ENCODE measurements around the gene ABCD4. TPM values are rescaled to one million over a fixed set of nuclear protein-coding genes. Genes with fewer than 3 reads are reported as not detected.
A peak's percentile ranks its signal among the peaks of the same experiment; 100 is the strongest.

ABCD4 gene
- total RNA-seq, 1 donor: 32.6 TPM

DNA sequence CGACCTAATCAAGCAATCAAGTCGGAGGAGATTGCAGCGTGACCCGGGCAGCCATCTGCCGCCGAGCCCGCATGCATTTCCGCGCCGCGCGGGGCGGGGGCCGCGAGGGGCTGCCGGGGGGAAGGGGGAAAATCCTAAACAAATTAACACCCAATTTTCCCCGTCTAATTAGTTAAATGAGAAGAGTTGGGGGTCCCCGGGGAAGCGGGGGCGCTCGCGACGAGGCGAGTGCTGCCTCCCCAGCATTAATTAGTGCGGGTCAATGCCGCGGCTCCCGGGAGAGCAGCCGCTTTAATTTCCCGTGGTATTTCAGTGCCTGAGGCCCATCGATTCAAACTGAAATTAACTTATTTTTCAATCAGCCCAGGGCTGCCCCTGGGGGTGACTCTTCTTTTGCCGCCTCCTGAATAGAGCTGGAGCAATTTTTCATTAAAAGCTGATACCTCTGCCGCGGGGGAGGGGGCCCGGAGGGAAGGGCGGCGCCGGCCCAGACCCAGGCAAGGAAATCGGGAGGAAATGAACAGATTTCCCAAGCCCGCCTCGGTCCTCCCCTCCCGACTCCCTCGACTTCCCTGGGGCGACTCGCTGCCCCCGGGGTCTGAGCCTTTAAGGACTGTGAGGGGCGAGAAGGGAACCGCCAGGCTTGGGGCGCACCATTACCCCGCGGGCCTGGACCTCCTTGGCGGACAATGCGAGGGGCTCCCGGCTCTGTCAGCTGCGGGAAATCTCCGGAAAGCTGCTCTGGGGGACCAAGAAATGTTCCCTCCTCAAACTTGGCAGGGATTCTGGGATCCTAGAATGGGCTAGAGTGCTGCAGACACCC, 44.6 kb downstream of the ABCD4 start:
- peak overlapping the region; percentile 38 for H3K4me3 ChIP-seq (ENCODE audit: low read length)
- peaks cover 14% of the 10 kb centered on the region for H3K27me3 ChIP-seq (ENCODE audit: insufficient read depth, low read length)
- no peaks in the 10 kb centered on the region for H3K9me3 ChIP-seq (ENCODE audit: low read depth, low read length)
- peaks cover 11% of the 10 kb centered on the region for H3K4me1 ChIP-seq (ENCODE audit: insufficient read depth, low read length)

DNA sequence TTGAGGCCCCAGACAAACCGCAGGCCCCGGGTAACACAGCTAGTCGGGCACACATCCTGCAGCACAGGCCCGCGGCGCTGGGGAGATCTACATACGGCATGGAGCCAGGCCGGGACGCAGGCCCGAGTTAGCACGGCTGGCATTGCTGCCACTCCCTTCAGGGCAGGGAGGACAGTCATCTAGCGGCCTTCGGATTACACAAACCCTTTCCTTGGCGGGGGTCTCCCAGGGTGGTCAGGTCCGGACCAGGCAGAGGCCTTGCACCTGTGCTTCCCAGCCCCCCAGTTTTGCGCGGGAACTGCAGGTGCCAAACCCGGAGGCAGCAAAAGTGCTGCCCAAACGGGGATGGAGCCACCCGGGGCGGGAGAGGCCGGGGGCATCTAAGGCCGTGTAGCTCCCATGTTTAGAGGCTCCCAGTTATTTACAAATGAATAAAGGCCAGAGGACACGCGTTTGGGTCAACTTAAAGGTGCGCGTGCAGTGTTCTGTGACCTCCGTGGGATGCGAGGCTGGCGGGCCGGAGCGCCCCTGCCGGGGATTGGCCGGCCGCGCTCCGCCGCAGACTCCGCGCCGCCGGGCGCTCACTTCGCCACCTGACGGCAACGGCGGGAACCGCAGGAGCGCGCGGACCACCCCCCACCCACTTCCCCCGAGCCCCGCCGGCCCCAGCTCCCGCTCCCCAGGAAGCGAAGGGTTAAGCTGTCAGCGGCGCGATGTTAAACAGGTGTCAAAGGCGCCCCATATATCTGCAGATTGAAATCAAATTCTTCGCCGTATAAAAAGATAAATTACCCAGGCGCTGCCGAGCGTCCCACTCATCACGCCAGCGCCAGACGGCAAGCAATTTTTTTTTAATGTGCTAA, 45.4 kb downstream of the ABCD4 start:
- Histone ChIP-seq H3K9me3 (ENCODE audit: low read depth, low read length) (no peaks in the 10 kb centered on the region), H3K4me3 (ENCODE audit: low read length) (peak overlapping the region; percentile 38), H3K27me3 (ENCODE audit: insufficient read depth, low read length) (peaks cover 14% of the 10 kb centered on the region), H3K4me1 (ENCODE audit: insufficient read depth, low read length) (peaks cover 11% of the 10 kb centered on the region)

DNA sequence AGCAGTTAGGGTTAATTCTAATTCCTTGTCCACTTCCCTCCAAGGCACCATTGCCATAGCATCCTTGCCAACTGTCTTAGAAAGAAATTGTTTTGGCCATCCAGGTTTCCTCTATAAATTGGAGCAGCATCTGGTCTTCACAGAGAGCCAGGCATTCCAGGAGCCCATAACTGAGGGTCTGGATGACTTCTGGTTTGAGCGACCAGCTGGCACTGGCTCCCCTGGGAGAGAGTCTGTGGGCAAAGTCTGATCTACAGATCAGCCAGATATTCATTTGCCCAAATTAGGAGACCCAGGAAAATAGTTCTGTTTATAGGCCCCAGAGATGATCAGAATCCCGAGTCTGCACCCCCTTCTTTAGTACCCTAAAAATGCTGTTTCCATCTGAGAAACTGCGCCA, 47.5 kb downstream of the ABCD4 start:
- H3K9me3 ChIP-seq (ENCODE audit: low read depth, low read length): no peaks in the 10 kb centered on the region
- H3K4me1 ChIP-seq (ENCODE audit: insufficient read depth, low read length): peaks cover 18% of the 10 kb centered on the region
- H3K4me3 ChIP-seq (ENCODE audit: low read length): no peak overlapping the region
- H3K27me3 ChIP-seq (ENCODE audit: insufficient read depth, low read length): peaks cover 16% of the 10 kb centered on the region

DNA sequence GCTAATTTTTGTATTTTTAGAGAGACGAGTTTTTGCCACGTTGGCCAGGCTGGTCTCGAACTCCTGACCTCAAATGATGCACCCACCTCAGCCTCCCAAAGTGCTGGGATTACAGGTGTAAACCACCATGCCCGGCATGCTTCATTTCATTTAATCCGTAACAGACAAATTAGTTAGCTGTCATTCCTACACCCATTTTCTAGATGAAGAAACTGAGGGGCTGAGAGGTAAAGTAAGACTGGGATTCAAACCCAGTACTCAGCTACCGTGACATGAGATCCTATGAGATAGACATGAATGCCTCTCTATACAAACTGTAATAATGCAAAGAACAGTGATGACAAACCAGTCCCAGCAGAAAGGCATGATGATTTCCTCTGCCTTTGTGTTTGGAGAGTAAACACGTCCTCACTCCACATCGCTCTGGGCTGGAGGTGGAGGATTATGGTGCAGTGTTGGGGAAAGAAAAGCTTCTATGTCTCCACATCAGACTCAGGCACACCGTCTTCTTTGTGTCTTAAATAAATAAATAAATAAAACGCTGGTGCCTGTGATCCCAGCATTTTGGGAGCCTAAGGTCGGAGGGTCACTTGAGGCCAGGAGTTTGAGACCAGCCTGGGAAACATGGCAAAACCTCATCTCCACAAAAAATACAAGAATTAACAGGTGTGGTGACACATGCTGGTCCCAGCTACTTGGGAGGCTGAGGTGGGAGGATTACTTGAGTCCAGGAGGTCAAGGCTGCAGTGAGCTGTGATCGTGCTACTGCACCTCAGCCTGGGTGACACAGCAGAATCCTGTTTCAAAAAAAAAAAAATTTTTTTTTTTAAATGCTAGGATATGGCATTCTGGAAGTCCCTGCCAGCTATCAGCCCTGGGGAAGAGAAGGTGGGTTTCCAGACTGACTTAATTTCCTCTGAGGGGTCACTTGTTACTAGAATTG, 53.0 kb downstream of the ABCD4 start:
- H3K27me3 ChIP-seq (ENCODE audit: insufficient read depth, low read length): peaks cover 24% of the 10 kb centered on the region
- H3K4me3 ChIP-seq (ENCODE audit: low read length): no peak overlapping the region
- H3K4me1 ChIP-seq (ENCODE audit: insufficient read depth, low read length): peaks cover 7% of the 10 kb centered on the region
- no peaks in the 10 kb centered on the region for H3K9me3 ChIP-seq (ENCODE audit: low read depth, low read length)

DNA sequence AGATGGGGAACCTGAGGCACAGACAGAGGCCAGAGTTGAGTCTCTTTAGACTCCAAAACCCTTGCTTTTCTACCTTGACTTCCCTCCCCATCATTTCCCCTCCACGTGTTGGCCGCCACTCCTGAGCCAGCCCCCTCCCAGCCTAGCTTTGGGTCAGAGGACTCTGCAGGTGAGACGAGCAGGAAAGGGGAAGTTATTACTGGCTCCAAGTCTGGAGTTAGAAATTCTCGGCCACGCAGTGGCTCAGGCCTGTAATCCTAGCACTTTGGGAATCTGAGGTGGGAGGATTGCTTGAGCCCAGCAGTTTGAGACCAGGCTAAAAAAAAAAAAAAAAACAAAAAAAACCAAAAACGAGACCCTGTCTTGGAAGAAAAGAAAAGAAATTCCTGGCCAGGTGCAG, 54.7 kb downstream of the ABCD4 start:
- Histone ChIP-seq H3K27me3 (ENCODE audit: insufficient read depth, low read length) (peaks cover 40% of the 10 kb centered on the region), H3K4me1 (ENCODE audit: insufficient read depth, low read length) (peaks cover 7% of the 10 kb centered on the region), H3K9me3 (ENCODE audit: low read depth, low read length) (no peaks in the 10 kb centered on the region), H3K4me3 (ENCODE audit: low read length) (no peak overlapping the region)

DNA sequence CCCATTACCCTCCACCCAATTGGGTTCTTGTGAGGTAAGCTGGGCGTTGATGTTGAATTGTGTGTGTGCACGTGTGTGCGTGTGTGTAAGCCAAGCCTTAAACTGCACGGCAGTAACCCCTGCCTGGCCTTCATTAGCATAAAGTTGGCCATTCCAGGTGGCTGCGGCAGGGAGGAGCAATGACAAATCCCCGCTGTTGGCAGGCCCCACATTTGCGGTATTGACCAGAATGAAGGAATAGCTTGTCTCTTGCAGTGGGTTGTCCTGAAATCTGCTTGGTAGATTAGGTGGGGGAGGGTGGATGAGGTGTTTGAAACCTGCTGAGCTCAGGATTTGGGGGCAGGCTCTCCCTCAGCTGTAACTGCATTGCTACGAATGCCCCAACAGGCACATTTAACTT, 56.2 kb downstream of the ABCD4 start:
- Histone ChIP-seq H3K4me1 (ENCODE audit: insufficient read depth, low read length) (peaks cover 10% of the 10 kb centered on the region), H3K9me3 (ENCODE audit: low read depth, low read length) (no peaks in the 10 kb centered on the region), H3K4me3 (ENCODE audit: low read length) (no peak overlapping the region), H3K27me3 (ENCODE audit: insufficient read depth, low read length) (peaks cover 55% of the 10 kb centered on the region)

DNA sequence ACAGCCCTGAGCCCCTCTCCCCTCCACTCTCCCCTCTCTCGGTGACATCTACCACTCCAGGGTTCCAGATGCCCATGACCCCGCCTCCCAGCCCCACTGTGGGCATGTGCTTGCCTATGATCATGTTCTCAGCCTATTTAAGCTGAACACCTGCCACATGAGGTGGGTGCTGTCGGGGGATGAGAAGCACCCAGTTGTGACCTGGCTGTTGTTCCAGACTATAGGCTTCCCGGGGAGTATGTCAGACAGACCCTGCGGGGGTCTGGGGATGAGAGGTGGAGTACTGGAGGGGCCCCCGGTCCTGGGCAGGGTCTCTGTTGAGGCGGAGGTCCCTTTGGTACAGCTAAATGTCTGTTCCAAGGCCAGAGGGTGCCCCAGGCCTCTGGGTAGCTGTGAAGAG, 57.4 kb downstream of the ABCD4 start:
- H3K27me3 ChIP-seq (ENCODE audit: insufficient read depth, low read length): peaks cover 65% of the 10 kb centered on the region
- peaks cover 19% of the 10 kb centered on the region for H3K4me1 ChIP-seq (ENCODE audit: insufficient read depth, low read length)
- H3K9me3 ChIP-seq (ENCODE audit: low read depth, low read length): no peaks in the 10 kb centered on the region
- no peak overlapping the region for H3K4me3 ChIP-seq (ENCODE audit: low read length)

DNA sequence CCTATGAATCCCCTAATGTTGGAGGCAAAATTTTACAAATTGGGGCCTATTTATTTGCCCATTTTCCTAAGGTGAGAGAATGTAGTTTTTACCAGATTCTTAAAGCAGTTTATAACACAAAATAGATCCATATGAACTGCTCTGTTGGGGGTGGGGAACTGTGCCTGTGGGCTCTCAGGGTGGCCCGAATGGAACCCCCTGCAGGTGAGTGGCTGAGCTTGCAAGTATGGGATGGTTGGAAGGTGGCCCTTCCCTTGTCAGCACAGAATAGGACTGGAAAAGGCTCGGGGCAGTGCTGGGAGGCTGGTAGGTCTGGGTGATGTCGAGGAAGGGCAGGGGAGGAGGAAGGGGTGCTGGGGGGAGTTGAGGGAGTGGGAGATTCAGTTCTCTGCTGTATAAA, 58.6 kb downstream of the ABCD4 start:
- peaks cover 75% of the 10 kb centered on the region for H3K27me3 ChIP-seq (ENCODE audit: insufficient read depth, low read length)

DNA sequence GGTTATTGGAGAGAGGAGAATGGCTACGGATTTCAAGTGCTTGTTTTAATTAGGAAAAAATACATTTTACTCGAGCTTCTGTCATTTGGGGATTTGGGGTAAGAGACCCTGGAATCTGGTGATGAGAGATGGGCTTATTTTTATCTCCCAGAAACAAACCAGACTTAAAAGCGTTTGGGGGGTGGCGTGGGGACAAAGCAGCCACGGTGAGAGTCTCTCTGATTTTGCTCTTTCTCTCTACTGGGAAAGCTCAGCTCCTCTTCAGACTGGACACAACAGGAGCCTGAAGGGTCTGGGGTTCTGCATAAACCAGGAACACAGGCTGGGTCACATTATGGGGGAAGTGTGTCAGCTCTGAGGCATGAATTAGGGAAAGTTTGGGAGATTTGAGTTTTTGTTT, 59.7 kb downstream of the ABCD4 start:
- Histone ChIP-seq H3K9me3 (ENCODE audit: low read depth, low read length) (no peaks in the 10 kb centered on the region), H3K27me3 (ENCODE audit: insufficient read depth, low read length) (peaks cover 84% of the 10 kb centered on the region), H3K4me1 (ENCODE audit: insufficient read depth, low read length) (peaks cover 27% of the 10 kb centered on the region), H3K4me3 (ENCODE audit: low read length) (no peak overlapping the region)

More for the DNA sequence above, 58.6 kb downstream of the ABCD4 start:
- no peaks in the 10 kb centered on the region for H3K9me3 ChIP-seq (ENCODE audit: low read depth, low read length)
- H3K4me1 ChIP-seq (ENCODE audit: insufficient read depth, low read length): peaks cover 27% of the 10 kb centered on the region
- H3K4me3 ChIP-seq (ENCODE audit: low read length): no peak overlapping the region

DNA sequence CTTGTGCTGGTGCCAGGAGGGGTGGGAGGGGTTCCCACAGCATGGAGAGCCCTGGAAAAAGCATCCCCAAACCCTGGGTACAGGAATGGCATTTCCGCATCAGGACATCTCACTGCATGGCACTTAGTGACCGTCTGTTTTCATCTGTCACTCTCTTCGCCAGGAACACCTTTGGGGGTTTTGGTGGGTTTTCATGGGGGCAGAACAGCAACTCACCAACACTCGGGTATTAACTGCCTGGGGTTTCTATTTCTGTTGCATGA, 60.0 kb downstream of the ABCD4 start:
- H3K9me3 ChIP-seq (ENCODE audit: low read depth, low read length): no peaks in the 10 kb centered on the region
- no peak overlapping the region for H3K4me3 ChIP-seq (ENCODE audit: low read length)
- H3K4me1 ChIP-seq (ENCODE audit: insufficient read depth, low read length): peaks cover 27% of the 10 kb centered on the region
- peaks cover 87% of the 10 kb centered on the region for H3K27me3 ChIP-seq (ENCODE audit: insufficient read depth, low read length)

DNA sequence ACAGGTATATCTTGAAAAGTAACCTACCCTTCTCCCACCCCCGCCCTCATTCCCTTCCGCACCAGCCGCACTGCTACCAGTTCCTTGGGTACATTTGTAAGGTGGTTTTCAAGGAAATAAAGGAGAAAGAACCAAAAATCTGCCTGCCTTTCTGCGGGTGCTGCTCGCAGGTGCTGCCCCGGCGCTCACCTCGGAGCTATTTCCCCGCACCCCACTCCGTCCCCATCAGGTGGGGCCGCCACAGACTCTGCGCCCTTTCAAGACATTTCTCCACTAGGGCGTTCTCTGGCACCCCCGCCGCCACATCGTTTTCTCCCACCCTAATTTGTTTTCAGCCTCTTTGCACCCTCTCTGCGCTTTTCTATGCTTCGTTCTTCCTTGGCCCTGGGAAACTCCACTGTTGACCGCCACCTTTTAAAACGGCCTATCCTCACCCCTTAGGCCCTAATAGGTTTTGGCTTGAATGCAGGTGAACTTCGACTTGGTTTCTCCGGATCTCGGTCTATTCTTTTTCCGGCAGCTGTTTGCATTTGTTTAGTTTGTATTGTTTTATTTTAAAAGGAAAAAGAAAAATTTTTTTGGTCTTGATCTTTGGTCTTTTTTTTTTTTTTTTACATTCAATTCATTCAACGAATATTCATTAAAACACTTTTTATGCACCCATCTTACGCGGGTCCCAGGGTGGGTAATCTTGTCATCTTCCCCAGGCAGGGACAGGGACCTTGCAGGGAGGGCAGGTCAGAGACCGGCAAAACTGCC, 60.5 kb downstream of the ABCD4 start:
- Histone ChIP-seq H3K4me1 (ENCODE audit: insufficient read depth, low read length) (peaks cover 27% of the 10 kb centered on the region), H3K4me3 (ENCODE audit: low read length) (no peak overlapping the region), H3K9me3 (ENCODE audit: low read depth, low read length) (no peaks in the 10 kb centered on the region), H3K27me3 (ENCODE audit: insufficient read depth, low read length) (peaks cover 90% of the 10 kb centered on the region)

DNA sequence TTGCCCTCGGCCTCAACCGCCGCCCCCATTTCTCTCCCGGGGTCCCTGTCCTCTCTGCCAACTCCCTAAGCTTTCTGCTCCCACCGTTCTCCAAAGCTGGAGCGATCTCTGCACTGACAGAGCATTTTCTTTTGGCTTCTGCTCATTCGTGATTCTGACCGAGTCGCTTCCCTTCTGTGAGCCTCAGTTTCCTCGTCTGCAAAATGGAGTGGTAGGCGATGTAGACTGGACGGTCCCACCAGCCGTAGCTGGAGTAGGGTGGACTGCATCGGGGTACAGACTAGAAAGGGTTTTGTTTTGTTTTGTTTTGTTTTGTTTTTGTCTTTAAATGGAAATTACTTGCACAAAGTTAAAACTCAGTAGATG, 61.1 kb downstream of the ABCD4 start:
- Histone ChIP-seq H3K4me3 (ENCODE audit: low read length) (no peak overlapping the region), H3K27me3 (ENCODE audit: insufficient read depth, low read length) (peaks cover 87% of the 10 kb centered on the region)

DNA sequence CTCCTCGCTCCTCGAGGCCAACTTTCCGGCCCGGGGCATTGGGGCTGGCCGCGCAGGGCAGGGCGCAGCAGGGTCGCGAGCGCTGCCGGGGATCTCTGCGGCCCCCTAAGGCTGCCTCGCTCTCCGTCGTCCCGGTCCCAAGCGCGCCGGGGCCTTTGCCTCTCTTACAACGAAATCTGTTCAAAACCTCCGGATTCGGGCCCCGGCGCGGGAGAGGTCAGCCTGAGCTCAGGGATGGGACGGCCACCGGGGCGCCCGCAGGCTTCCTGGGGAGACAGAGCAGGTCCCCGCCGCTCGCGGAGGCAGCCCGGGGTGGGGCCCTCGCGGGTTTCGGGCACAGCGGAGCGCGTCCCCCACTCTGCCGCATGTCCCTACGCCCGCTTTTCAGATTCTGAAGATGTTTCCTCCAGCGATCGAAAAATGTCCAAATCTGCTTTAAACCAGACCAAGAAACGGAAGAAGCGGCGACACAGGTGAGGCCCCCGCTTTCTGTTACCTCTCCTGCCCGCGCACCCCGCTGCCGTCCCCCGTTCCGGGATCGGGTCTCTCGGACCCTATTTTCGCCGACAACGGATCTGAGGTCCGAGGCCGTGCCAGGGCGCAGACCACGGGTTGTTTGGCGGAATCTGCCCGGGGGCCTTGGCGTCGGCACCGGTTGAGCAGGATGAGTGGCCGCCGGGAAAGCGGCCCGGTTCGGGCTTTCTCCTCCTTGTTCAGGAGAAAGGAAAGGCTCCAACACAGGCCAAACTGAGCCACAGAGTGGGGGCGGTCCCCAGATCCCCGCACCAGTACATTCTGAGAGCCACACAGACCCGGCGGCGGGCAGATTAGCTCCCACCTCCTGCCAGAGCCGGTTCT, 61.7 kb downstream of the ABCD4 start:
- no peaks in the 10 kb centered on the region for H3K9me3 ChIP-seq (ENCODE audit: low read depth, low read length)
- H3K27me3 ChIP-seq (ENCODE audit: insufficient read depth, low read length): peaks cover 87% of the 10 kb centered on the region
- peaks cover 27% of the 10 kb centered on the region for H3K4me1 ChIP-seq (ENCODE audit: insufficient read depth, low read length)
- H3K4me3 ChIP-seq (ENCODE audit: low read length): no peak overlapping the region

More for the DNA sequence above, 61.1 kb downstream of the ABCD4 start:
- Histone ChIP-seq H3K4me1 (ENCODE audit: insufficient read depth, low read length) (peaks cover 27% of the 10 kb centered on the region), H3K9me3 (ENCODE audit: low read depth, low read length) (no peaks in the 10 kb centered on the region)
